B cell (primary cell): ENCODE data around the gene STON1. TPM values are rescaled to one million over a fixed set of nuclear protein-coding genes. Genes with fewer than 3 reads are reported as not detected.

Experiments used
- ATAC-seq: fragments of 200-7000 bp; cut with Tn5 transposase; one replicate; pipeline ENCODE4 v1.10.0; 2021; ENCODE audit warnings: low read depth, mild to moderate bottlenecking, moderate number of reproducible peaks, moderate library complexity
- CTCF ChIA-PET: fragments of 350-600 bp; sonication (Branson Sonifier 250); formaldehyde crosslinking; loops from one replicate; lab custom pipeline; 2021; ENCODE audit warnings: antibody characterized with exemption, inconsistent platforms; lab: Charles Lee
- POLR2A ChIA-PET: fragments of 350-600 bp; sonication (Branson Sonifier 250); formaldehyde crosslinking; loops from one replicate; lab custom pipeline; 2021; ENCODE audit warnings: antibody characterized with exemption; lab: Charles Lee
- DNase-seq: peaks from one replicate; pipeline ENCODE4 v3.0.0; 2013
- H2AFZ ChIP-seq: 2 replicates; pipeline ENCODE4 v1.6.1; 2012; ENCODE audit warnings: mild to moderate bottlenecking, low read depth, low read length; ENCODE audit not compliant: insufficient read depth, poor library complexity, severe bottlenecking
- H3K27ac ChIP-seq, 2 donors: 1 replicate in 1 of 2; 2 replicates in 1 of 2; pipeline ENCODE4 v1.5.1; 2012 to 2013; ENCODE audit warnings: low read length in 2 of 2, mild to moderate bottlenecking in 2 of 2, moderate library complexity in 1 of 2
- H3K27me3 ChIP-seq, 4 experiments: fragments of 200-600 bp in 1 of 4; sonication (generic) in 1 of 4; replicated peaks in 1 of 4; 1 replicate in 2 of 4; 2 replicates in 2 of 4; pipeline versions ENCODE4 v1.6.1 to v1.7.0; 2013 to 2016; ENCODE audit warnings: low read length in 3 of 4, mild to moderate bottlenecking in 2 of 4, mixed read lengths in 1 of 4, moderate library complexity in 1 of 4; ENCODE audit not compliant: insufficient read depth in 4 of 4, control insufficient read depth in 3 of 4; ENCODE audit errors: control extremely low read depth in 1 of 4
- H3K36me3 ChIP-seq, 2 experiments: replicated peaks in 1 of 2; 1 replicate in 1 of 2; 2 replicates in 1 of 2; pipeline versions ENCODE4 v1.6.1 to v1.7.1; 2013; ENCODE audit warnings: low read length in 1 of 2; ENCODE audit not compliant: insufficient read depth in 2 of 2, control insufficient read depth in 1 of 2; ENCODE audit errors: control extremely low read depth in 1 of 2, extremely low read depth in 1 of 2
- H3K4me1 ChIP-seq, 2 donors: fragments of 200-600 bp in 1 of 2; sonication (generic) in 1 of 2; 1 replicate in 1 of 2; 2 replicates in 1 of 2; pipeline versions ENCODE4 v1.5.1 to v1.6.1; 2013 to 2017; ENCODE audit warnings: low read length in 2 of 2; ENCODE audit not compliant: control insufficient read depth in 2 of 2, insufficient read depth in 2 of 2
- H3K4me2 ChIP-seq: replicated peaks from 2 replicates; pipeline ENCODE3; 2012; ENCODE audit warnings: mild to moderate bottlenecking, low read depth, low read length; ENCODE audit not compliant: poor library complexity, severe bottlenecking
- H3K4me3 ChIP-seq, 5 experiments: fragments of 200-600 bp in 1 of 5; sonication (generic) in 1 of 5; 1 replicate in 3 of 5; 2 replicates in 2 of 5; pipeline versions ENCODE4 v1.5.1 to v1.7.0; 2011 to 2016; ENCODE audit warnings: low read length in 4 of 5, mild to moderate bottlenecking in 4 of 5, low read depth in 2 of 5, control low read depth in 1 of 5, moderate library complexity in 1 of 5; ENCODE audit not compliant: insufficient read depth in 1 of 5; ENCODE audit errors: control extremely low read depth in 1 of 5, extremely low read depth in 1 of 5
- H3K79me2 ChIP-seq: fragments of 200-600 bp; sonication (generic); one replicate; pipeline ENCODE4 v1.6.0; 2016; ENCODE audit warnings: low read length; ENCODE audit not compliant: control insufficient read depth, insufficient read depth
- H3K9ac ChIP-seq: fragments of 200-600 bp; sonication (generic); 2 replicates; pipeline ENCODE4 v1.6.1; 2017; ENCODE audit warnings: mild to moderate bottlenecking, low read length, moderate library complexity
- H3K9me3 ChIP-seq, 3 donors: one replicate each; pipeline versions ENCODE4 v1.6.1 to v1.7.1; 2013; ENCODE audit warnings: low read length in 2 of 3; ENCODE audit not compliant: control insufficient read depth in 2 of 3, insufficient read depth in 1 of 3; ENCODE audit errors: control extremely low read depth in 1 of 3
- H4K20me1 ChIP-seq: 2 replicates; pipeline ENCODE4 v1.6.0; 2012; ENCODE audit warnings: mild to moderate bottlenecking, low read length; ENCODE audit not compliant: insufficient read depth, control insufficient read depth, poor library complexity, severe bottlenecking
- H3K27ac Mint-ChIP-seq: one replicate; pipeline ENCODE4 v1.8.0; 2021; ENCODE audit warnings: mixed read lengths
- H3K27me3 Mint-ChIP-seq: one replicate; pipeline ENCODE4 v1.8.0; 2021; ENCODE audit warnings: mixed read lengths
- H3K4me1 Mint-ChIP-seq: one replicate; pipeline ENCODE4 v1.8.0; 2021; ENCODE audit warnings: mixed read lengths
- H3K4me3 Mint-ChIP-seq: one replicate; pipeline ENCODE4 v1.8.0; 2021; ENCODE audit warnings: mixed read lengths
- H3K9me3 Mint-ChIP-seq: one replicate; pipeline ENCODE4 v1.8.0; 2022; ENCODE audit warnings: mixed read lengths; ENCODE audit not compliant: insufficient read depth
- EZH2 ChIP-seq: IDR thresholded peaks from 2 replicates; pipeline ENCODE4 v1.6.1; 2012; ENCODE audit warnings: borderline replicate concordance, low read depth, mild to moderate bottlenecking, moderate library complexity, low read length; ENCODE audit not compliant: insufficient read depth, poor library complexity, severe bottlenecking
- WGBS: methylation state at CpG from one replicate; pipeline ENCODE4 v1.1.5; 2013; ENCODE audit warnings: missing lambda C conversion rate; ENCODE audit not compliant: insufficient coverage; 5-methylcytosine and 5-hydroxymethylcytosine counted together
- intact Hi-C: fragments of 100-400 bp; cut with micrococcal nuclease; formaldehyde crosslinking; loops from one replicate; pipeline ENCODE4 v1.10.0; 2022
- polyA plus RNA-seq: library from polyadenylated mRNA; depleted of rRNA; stranded (reverse); fragments of >200 nt; gene quantifications from 2 replicates; pipeline ENCODE4 v1.2.3, GENCODE V29; 2012
- total RNA-seq, 2 donors: library from RNA; stranded (reverse); fragments of 120-200 nt in 1 of 2; gene quantifications; 1 replicate in 1 of 2; 2 replicates in 1 of 2; pipeline versions ENCODE4 v1.2.3 to v1.2.4, GENCODE V29; 2013 to 2022
- TF ChIP-seq, protein P1 (sequence below): fragments of 200-600 bp; IDR thresholded peaks from one replicate; pipeline ENCODE4 v1.8.0; 2022; ENCODE audit warnings: antibody characterized with exemption, mild to moderate bottlenecking

The STON1 gene
- total and polyA plus RNA-seq, 2 donors (not counting 1 experiment from before 2014, with no cell fraction given), result 0.46 to 2.0 TPM

DNA sequence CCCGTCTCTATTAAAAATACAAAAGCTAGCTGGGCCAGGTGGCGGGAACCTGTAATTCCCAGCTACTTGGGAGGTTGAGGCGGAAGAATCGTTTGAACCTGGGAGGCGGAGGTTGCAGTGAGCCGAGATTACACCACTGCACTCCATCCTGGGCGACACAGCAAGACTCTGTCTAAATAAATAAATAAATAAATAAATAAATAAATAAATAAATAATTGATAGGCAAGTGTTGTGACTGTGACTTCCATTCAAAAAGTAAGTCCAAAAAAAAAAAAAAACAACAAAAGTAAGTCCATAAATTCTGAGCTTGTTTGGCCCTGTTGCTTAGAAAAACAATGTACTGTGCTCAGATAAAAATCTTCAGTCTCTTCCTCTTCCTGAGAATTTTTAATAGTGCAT lies 2.2 kb downstream of the STON1 start:
- no peak for TF ChIP-seq EZH2
- TF ChIP-seq, protein P1, sequence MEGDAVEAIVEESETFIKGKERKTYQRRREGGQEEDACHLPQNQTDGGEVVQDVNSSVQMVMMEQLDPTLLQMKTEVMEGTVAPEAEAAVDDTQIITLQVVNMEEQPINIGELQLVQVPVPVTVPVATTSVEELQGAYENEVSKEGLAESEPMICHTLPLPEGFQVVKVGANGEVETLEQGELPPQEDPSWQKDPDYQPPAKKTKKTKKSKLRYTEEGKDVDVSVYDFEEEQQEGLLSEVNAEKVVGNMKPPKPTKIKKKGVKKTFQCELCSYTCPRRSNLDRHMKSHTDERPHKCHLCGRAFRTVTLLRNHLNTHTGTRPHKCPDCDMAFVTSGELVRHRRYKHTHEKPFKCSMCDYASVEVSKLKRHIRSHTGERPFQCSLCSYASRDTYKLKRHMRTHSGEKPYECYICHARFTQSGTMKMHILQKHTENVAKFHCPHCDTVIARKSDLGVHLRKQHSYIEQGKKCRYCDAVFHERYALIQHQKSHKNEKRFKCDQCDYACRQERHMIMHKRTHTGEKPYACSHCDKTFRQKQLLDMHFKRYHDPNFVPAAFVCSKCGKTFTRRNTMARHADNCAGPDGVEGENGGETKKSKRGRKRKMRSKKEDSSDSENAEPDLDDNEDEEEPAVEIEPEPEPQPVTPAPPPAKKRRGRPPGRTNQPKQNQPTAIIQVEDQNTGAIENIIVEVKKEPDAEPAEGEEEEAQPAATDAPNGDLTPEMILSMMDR, result no peak
- DNase-seq, result no peak
- intact Hi-C loops, result no loop called here
- WGBS, result 100% methylated on average over 2 of the region's 7 CpGs
- Histone ChIP-seq H2AFZ (no peak overlapping the region), H3K4me2 (no peak overlapping the region), H3K79me2 (no peaks in the 10 kb centered on the region), H3K9me3 (no peaks in the 10 kb centered on the region), H4K20me1 (no peaks in the 10 kb centered on the region), H3K4me3 (no peak overlapping the region), H3K27me3 (peaks cover 0 to 11% (median 3%) of the 10 kb centered on the region in 4 experiments), H3K27ac (no peak overlapping the region), H3K36me3 (no peaks in the 10 kb centered on the region), H3K4me1 (peaks cover 12 to 15% of the 10 kb centered on the region in 2 donors), H3K9ac (no peak overlapping the region)
- Mint-ChIP-seq H3K9me3 (no peaks in the 10 kb centered on the region), H3K4me3 (no peak overlapping the region), H3K27me3 (no peaks in the 10 kb centered on the region), H3K27ac (no peak overlapping the region), H3K4me1 (peaks cover 19% of the 10 kb centered on the region)
- ChIA-PET CTCF (interaction anchor here (0.7 to 1.4 kb wide), 2 partner anchors 11 to 26 kb away, joined by 5 read pairs; no protein-coding TSS in a partner anchor), POLR2A (no interaction called here)
- ATAC-seq, result no peak

DNA sequence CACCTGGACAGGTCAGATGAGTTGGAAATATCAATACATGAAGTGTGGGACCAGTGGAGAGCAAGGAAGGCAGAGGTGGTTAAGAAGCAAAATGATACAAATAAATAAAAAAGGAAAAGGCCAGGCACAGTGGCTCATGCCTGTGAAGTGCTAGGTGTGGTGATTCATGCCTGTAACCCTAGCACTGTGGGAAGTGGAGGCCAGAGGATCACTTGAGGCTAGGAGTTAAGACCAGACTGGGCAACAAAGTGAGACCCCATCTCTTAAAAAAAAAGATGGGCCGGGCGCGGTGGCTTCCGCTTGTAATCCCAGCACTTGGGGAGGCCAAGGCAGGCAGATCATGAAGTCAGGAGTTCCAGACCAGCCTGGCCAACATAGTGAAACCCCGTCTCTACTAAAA lies 2.9 kb downstream of the STON1 start:
- Histone ChIP-seq H3K36me3 (no peaks in the 10 kb centered on the region), H2AFZ (no peak overlapping the region), H3K27ac (no peak overlapping the region), H3K4me3 (no peak overlapping the region), H3K4me2 (no peak overlapping the region), H3K4me1 (peaks cover 12 to 15% of the 10 kb centered on the region in 2 donors), H3K27me3 (peaks cover 0 to 11% (median 3%) of the 10 kb centered on the region in 4 experiments), H4K20me1 (no peaks in the 10 kb centered on the region), H3K9me3 (no peaks in the 10 kb centered on the region), H3K9ac (no peak overlapping the region), H3K79me2 (no peaks in the 10 kb centered on the region)
- intact Hi-C loops, result no loop called here
- ATAC-seq (no peak), DNase-seq (no peak)
- Mint-ChIP-seq H3K4me3 (no peak overlapping the region), H3K27ac (no peak overlapping the region), H3K27me3 (no peaks in the 10 kb centered on the region), H3K4me1 (peaks cover 19% of the 10 kb centered on the region), H3K9me3 (no peaks in the 10 kb centered on the region)
- CTCF ChIA-PET, result interaction anchor here (0.7 kb wide), 1 partner anchor 26 kb away, joined by 5 read pairs; no protein-coding TSS in a partner anchor
- POLR2A ChIA-PET, result no interaction called here
- no peak for TF ChIP-seq EZH2
- TF ChIP-seq, protein P1, result no peak
- 100% methylated on average over 5 of the region's 5 CpGs for whole genome bisulfite sequencing
